Panc1 (cell line): ENCODE measurements around the gene ZHX3. TPM values are rescaled to one million over a fixed set of nuclear protein-coding genes. Genes with fewer than 3 reads are reported as not detected.

Experiments used
- ATAC-seq: fragments of 200-7000 bp; cut with Tn5 transposase; 2 replicates; pipeline ENCODE4 v1.9.1; 2020; ENCODE audit warnings: mild to moderate bottlenecking, moderate library complexity
- BruUV-seq: library from RNA; stranded (reverse); fragments of 400-500 nt; replicated peaks from 2 replicates; lab custom pipeline; 2021; lab: Mats Ljungman, UMichigan
- CTCF ChIA-PET: fragments of 300-600 bp; sonication (Branson Sonifier 250); formaldehyde crosslinking; loops from one replicate; lab custom pipeline; 2022; ENCODE audit warnings: antibody characterized with exemption; lab: Charles Lee
- POLR2A ChIA-PET: fragments of 300-600 bp; sonication (Branson Sonifier 250); formaldehyde crosslinking; loops from one replicate; lab custom pipeline; 2022; ENCODE audit warnings: antibody characterized with exemption; lab: Charles Lee
- DNase-seq: peaks from one replicate; pipeline ENCODE4 v3.0.0-alpha.2; 2010; ENCODE audit warnings: low read depth, low spot score
- H3K27ac ChIP-seq: 2 replicates; pipeline ENCODE4 v1.5.1; 2011; ENCODE audit warnings: mild to moderate bottlenecking, low read length, inconsistent platforms
- H3K27me3 ChIP-seq: fragments of 200-500 bp; sonication (Bioruptor generic); 2 replicates; pipeline ENCODE4 v1.6.0; 2014; ENCODE audit warnings: low read length, inconsistent platforms; ENCODE audit not compliant: control insufficient read depth, insufficient read depth
- H3K36me3 ChIP-seq: fragments of 200-500 bp; sonication (Bioruptor generic); 2 replicates; pipeline ENCODE4 v1.5.1; 2014; ENCODE audit warnings: inconsistent platforms, mild to moderate bottlenecking, low read length, moderate library complexity; ENCODE audit not compliant: control insufficient read depth, insufficient read depth
- H3K4me1 ChIP-seq: 2 replicates; pipeline ENCODE4 v1.5.1; 2011; ENCODE audit warnings: inconsistent platforms, mild to moderate bottlenecking, low read length, moderate library complexity; ENCODE audit not compliant: control insufficient read depth, insufficient read depth
- H3K4me3 ChIP-seq, 2 experiments: 2 replicates each; pipeline ENCODE4 v1.5.1; 2011 to 2012; ENCODE audit warnings: low read depth in 2 of 2, low read length in 2 of 2, mild to moderate bottlenecking in 2 of 2, inconsistent platforms in 1 of 2, moderate library complexity in 1 of 2
- H3K9me3 ChIP-seq: fragments of 200-500 bp; sonication (Bioruptor generic); 2 replicates; pipeline ENCODE4 v1.5.1; 2014; ENCODE audit warnings: low read depth, mild to moderate bottlenecking, inconsistent platforms, low read length, moderate library complexity; ENCODE audit not compliant: control insufficient read depth, insufficient read depth
- CTCF ChIP-seq: fragments of 450-650 bp; IDR thresholded peaks from 2 replicates; pipeline ENCODE4 v1.5.1; 2017; ENCODE audit warnings: mild to moderate bottlenecking
- POLR2AphosphoS5 ChIP-seq: IDR thresholded peaks from 2 replicates; pipeline ENCODE4 v1.6.1; 2012; ENCODE audit warnings: mild to moderate bottlenecking, low read depth, low read length, moderate library complexity
- REST ChIP-seq, 2 experiments: IDR thresholded peaks; 2 replicates each; pipeline ENCODE4 v1.6.1; 2011 to 2012; ENCODE audit warnings: low read depth in 2 of 2, control low read depth in 1 of 2, low read length in 1 of 2, mild to moderate bottlenecking in 1 of 2, moderate library complexity in 1 of 2; ENCODE audit not compliant: insufficient read depth in 1 of 2
- SIN3A ChIP-seq: IDR thresholded peaks from 2 replicates; pipeline ENCODE4 v1.6.1; 2012; ENCODE audit warnings: low read depth, mild to moderate bottlenecking, low read length, moderate library complexity, borderline replicate concordance; ENCODE audit not compliant: insufficient read depth
- TCF7L2 ChIP-seq: IDR thresholded peaks from 2 replicates; pipeline ENCODE4 v1.6.1; 2011; ENCODE audit warnings: mild to moderate bottlenecking, low read depth, low read length, inconsistent platforms
- in situ Hi-C: cut with HindIII; loops from 2 replicates; pipeline ENCODE4 v1.10.0; 2016; ENCODE audit warnings: low sequenced_read_pairs, low pct_unique_long_range_greater_than_20kb
- intact Hi-C: fragments of 100-400 bp; cut with micrococcal nuclease; formaldehyde crosslinking; loops from one replicate; pipeline ENCODE4 v1.10.0; 2022; ENCODE audit not compliant: unreplicated experiment
- total RNA-seq: library from RNA; stranded (reverse); gene quantifications from one replicate; pipeline ENCODE4 v1.2.1, GENCODE V29; 2021; ENCODE audit not compliant: unreplicated experiment

The ZHX3 gene
- total RNA-seq, 1 experiment from 2014 or later, result 19.8 TPM

GRCh38 chr20:41245086-41245707 lies 72.3 kb downstream of the ZHX3 start:
- no TSS peak for BruUV-seq
- in situ Hi-C loops (no loop called here), intact Hi-C loops (no loop called here)
- H3K27ac ChIP-seq, result no peak overlapping the region
- ChIA-PET POLR2A (no interaction called here), CTCF (no interaction called here)
- no peak for DNase-seq
- TF ChIP-seq TCF7L2 (no peak), SIN3A (no peak), CTCF (no peak), REST (IDR thresholded peaks at IDR 0.05; ENCODE audit: insufficient read depth in 1 of 2, low read depth in 2 of 2, low read length in 1 of 2) (no peak), POLR2AphosphoS5 (no peak)
- H3K4me3 ChIP-seq, result no peak overlapping the region
- H3K9me3 ChIP-seq, result no peaks in the 10 kb centered on the region
- no peak for ATAC-seq
- no peaks in the 10 kb centered on the region for H3K36me3 ChIP-seq
- no peaks in the 10 kb centered on the region for H3K4me1 ChIP-seq
- no peaks in the 10 kb centered on the region for H3K27me3 ChIP-seq

GRCh38 chr20:41242807-41243206 lies 74.7 kb downstream of the ZHX3 start:
- ChIA-PET POLR2A (no interaction called here), CTCF (no interaction called here)
- TF ChIP-seq SIN3A, result no peak
- TF ChIP-seq REST (IDR thresholded peaks at IDR 0.05; ENCODE audit: insufficient read depth in 1 of 2, low read depth in 2 of 2, low read length in 1 of 2), result no peak
- no peak for TF ChIP-seq CTCF
- no peak for TF ChIP-seq POLR2AphosphoS5
- TF ChIP-seq TCF7L2, result no peak
- no peaks in the 10 kb centered on the region for H3K4me1 ChIP-seq
- no peaks in the 10 kb centered on the region for H3K36me3 ChIP-seq
- no peaks in the 10 kb centered on the region for H3K9me3 ChIP-seq
- in situ Hi-C loops (no loop called here), intact Hi-C loops (no loop called here)
- no peak overlapping the region for H3K4me3 ChIP-seq
- no peak overlapping the region for H3K27ac ChIP-seq
- BruUV-seq, result no TSS peak
- H3K27me3 ChIP-seq, result no peaks in the 10 kb centered on the region
- DNase-seq (no peak), ATAC-seq (no peak)
